Measurements from ENCODE around the gene MYOZ1. TPM values are rescaled to one million over a fixed set of nuclear protein-coding genes. Genes with fewer than 3 reads are reported as not detected.

The MYOZ1 gene
- total and polyA plus RNA-seq, 2 of the 8 experiments (the other 6 are each of a cell fraction or from before 2014, with no cell fraction given), result 2.6 to 3.3 TPM

- DNase-seq (ENCODE audit: low read depth in 1 of 2, low spot score in 2 of 2), result no peak
- Histone ChIP-seq H3K56ac (replicated peaks; ENCODE audit: insufficient read length, low read depth, low read length) (no peak overlapping the region), H4K91ac (replicated peaks; ENCODE audit: insufficient read length, low read length) (no peak overlapping the region), H3K79me1 (ENCODE audit: low read depth, low read length) (no peaks in the 10 kb centered on the region), H3K9ac (replicated peaks in 1 of 4; ENCODE audit: extremely low read depth in 1 of 4, low read depth in 3 of 4, low read length in 3 of 4) (no peak overlapping the region), H4K8ac (ENCODE audit: extremely low read depth, insufficient read depth, low read length) (no peak overlapping the region), H3K27ac (ENCODE audit: low read depth, low read length) (no peak overlapping the region), H3K4me2 (ENCODE audit: insufficient read depth in 1 of 2, low read depth in 2 of 2, low read length in 2 of 2) (no peak overlapping the region), H3K4me3 (ENCODE audit: extremely low read depth in 1 of 4, insufficient read depth in 2 of 4, low read depth in 3 of 4, low read length in 4 of 4) (no peak overlapping the region), H3K9me3 (ENCODE audit: insufficient read depth in 2 of 2, low read depth in 1 of 2, low read length in 1 of 2) (no peaks in the 10 kb centered on the region), H2BK12ac (ENCODE audit: low read depth, low read length) (no peak overlapping the region), H2AFZ (ENCODE audit: low read length) (no peak overlapping the region), H4K5ac (ENCODE audit: insufficient read length, low read depth, low read length) (no peak overlapping the region), H3K4me1 (replicated peaks in 1 of 4; ENCODE audit: control insufficient read depth in 3 of 4, insufficient read depth in 4 of 4, low read length in 3 of 4) (peaks cover 0 to 3% (median 0%) of the 10 kb centered on the region in 4 experiments; a peak in 3 of 7 replicates), H2AK5ac (ENCODE audit: low read depth, low read length) (no peak overlapping the region), H2BK5ac (ENCODE audit: low read depth, low read length) (no peak overlapping the region), H3K4ac (replicated peaks; ENCODE audit: insufficient read length, low read depth, low read length) (no peak overlapping the region), H4K20me1 (replicated peaks in 1 of 2; ENCODE audit: control insufficient read depth in 1 of 2, insufficient read depth in 2 of 2, low read length in 2 of 2) (no peaks in the 10 kb centered on the region), H2BK20ac (ENCODE audit: low read length) (no peak overlapping the region), H2BK15ac (ENCODE audit: low read length) (no peak overlapping the region), H3K18ac (ENCODE audit: extremely low read depth, low read length) (no peak overlapping the region), H3K27me3 (replicated peaks in 1 of 4; ENCODE audit: control insufficient read depth in 3 of 4, extremely low read depth in 1 of 4, insufficient read depth in 3 of 4, low read length in 3 of 4) (no peaks in the 10 kb centered on the region), H3K14ac (ENCODE audit: insufficient read length) (no peak overlapping the region), H2BK120ac (replicated peaks; ENCODE audit: low read depth, low read length) (no peak overlapping the region), H3K79me2 (ENCODE audit: control insufficient read depth in 1 of 2, insufficient read depth in 2 of 2, low read length in 2 of 2) (no peaks in the 10 kb centered on the region), H3K23ac (ENCODE audit: insufficient read length) (no peak overlapping the region), H3K23me2 (ENCODE audit: low read depth, low read length) (no peaks in the 10 kb centered on the region), H3K36me3 (ENCODE audit: control insufficient read depth in 2 of 4, insufficient read depth in 4 of 4, low read length in 3 of 4) (no peaks in the 10 kb centered on the region)
- TF ChIP-seq BACH1 (IDR thresholded peaks at IDR 0.05; ENCODE audit: low read length), result no peak
- TF ChIP-seq SP2 (IDR thresholded peaks at IDR 0.05; ENCODE audit: low read length), result no peak
- no peak for TF ChIP-seq HDAC6 (IDR thresholded peaks at IDR 0.05; ENCODE audit: low read depth, low read length)
- no peak for TF ChIP-seq SAP30 (IDR thresholded peaks at IDR 0.05; ENCODE audit: insufficient read depth, insufficient replicate concordance, low read length)
- no peak for TF ChIP-seq MAX (IDR thresholded peaks at IDR 0.05)
- TF ChIP-seq ZNF274 (IDR thresholded peaks at IDR 0.05; ENCODE audit: borderline replicate concordance, extremely low read depth, low read length), result no peak
- no peak for TF ChIP-seq SUZ12 (IDR thresholded peaks at IDR 0.05; ENCODE audit: low read length)
- TF ChIP-seq JUN (IDR thresholded peaks at IDR 0.05; ENCODE audit: low read depth, low read length), result no peak
- CTCF ChIA-PET (ENCODE audit: partially characterized antibody), result interaction anchor here (1.1 to 3.6 kb wide), 3 partner anchors 9 to 104 kb away, joined by 3 to 24 read pairs (median 4); no protein-coding TSS in a partner anchor
- FAIRE-seq, result no peak
- POLR2A ChIA-PET (ENCODE audit: partially characterized antibody), result interaction anchor here (1.1 kb wide), 1 partner anchor 269 kb away, joined by 3 read pairs; no protein-coding TSS in a partner anchor
- 97% methylated on average over 5 of the region's 5 CpGs; no CpG with 5 or more reads in 1 of the 2 experiments for WGBS, 2 experiments (ENCODE audit: extremely low coverage in 1 of 2, insufficient coverage in 1 of 2, insufficient read length in 1 of 2, insufficient replicate concordance in 2 of 2, low coverage in 1 of 2, low lambda C conversion rate in 2 of 2, missing lambda C conversion rate in 1 of 2)
These were observed 6.9 kb downstream of the MYOZ1 start for GRCh38 chr10:73634421-73634820.
